ENCODE results near the gene HLA-E. TPM values are rescaled to one million over a fixed set of nuclear protein-coding genes. Genes with fewer than 3 reads are reported as not detected.
"Not testable (repeated sequence)": the region's sequence is repeated elsewhere in the genome, so short reads cannot be mapped to it uniquely, and the experiment has no call there.

HLA-E gene
- total RNA-seq, 1 donor from 2014 or later, result 1,079 TPM

DNA sequence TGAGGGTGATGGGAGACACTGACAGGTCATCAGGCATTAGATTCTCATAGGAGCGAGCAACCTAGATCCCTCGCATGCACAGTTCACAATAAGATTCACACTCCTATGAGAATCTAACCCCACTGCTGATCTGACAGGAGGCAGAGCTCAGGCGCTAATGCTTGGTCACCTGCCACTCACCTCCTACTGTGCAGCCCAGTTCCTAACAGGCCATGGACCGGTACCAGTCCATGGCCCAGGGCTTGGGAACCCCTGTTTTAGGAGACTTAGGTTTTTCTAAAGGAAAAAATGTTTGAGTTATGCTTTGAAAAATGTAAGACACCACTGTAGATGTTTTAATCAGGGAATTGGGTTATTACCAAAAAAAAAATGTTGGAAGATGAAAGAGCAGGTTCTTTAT is 6.7 kb downstream of the HLA-E start:
- Histone ChIP-seq H3K27me3 (ENCODE audit: low read depth) (no peaks in the 10 kb centered on the region), H3K9me3 (no peaks in the 10 kb centered on the region), H3K27ac (peak overlapping the region; percentile 50), H3K4me1 (peaks cover 73% of the 10 kb centered on the region), H3K4me3 (no peak overlapping the region), H3K36me3 (peaks cover 34% of the 10 kb centered on the region)
- intact Hi-C loops (cut with DNase I), result no loop called here
- DNase-seq (no peak), ATAC-seq (no peak)
- TF ChIP-seq, protein P1, sequence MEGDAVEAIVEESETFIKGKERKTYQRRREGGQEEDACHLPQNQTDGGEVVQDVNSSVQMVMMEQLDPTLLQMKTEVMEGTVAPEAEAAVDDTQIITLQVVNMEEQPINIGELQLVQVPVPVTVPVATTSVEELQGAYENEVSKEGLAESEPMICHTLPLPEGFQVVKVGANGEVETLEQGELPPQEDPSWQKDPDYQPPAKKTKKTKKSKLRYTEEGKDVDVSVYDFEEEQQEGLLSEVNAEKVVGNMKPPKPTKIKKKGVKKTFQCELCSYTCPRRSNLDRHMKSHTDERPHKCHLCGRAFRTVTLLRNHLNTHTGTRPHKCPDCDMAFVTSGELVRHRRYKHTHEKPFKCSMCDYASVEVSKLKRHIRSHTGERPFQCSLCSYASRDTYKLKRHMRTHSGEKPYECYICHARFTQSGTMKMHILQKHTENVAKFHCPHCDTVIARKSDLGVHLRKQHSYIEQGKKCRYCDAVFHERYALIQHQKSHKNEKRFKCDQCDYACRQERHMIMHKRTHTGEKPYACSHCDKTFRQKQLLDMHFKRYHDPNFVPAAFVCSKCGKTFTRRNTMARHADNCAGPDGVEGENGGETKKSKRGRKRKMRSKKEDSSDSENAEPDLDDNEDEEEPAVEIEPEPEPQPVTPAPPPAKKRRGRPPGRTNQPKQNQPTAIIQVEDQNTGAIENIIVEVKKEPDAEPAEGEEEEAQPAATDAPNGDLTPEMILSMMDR (IDR thresholded peaks at IDR 0.05), result no peak

DNA sequence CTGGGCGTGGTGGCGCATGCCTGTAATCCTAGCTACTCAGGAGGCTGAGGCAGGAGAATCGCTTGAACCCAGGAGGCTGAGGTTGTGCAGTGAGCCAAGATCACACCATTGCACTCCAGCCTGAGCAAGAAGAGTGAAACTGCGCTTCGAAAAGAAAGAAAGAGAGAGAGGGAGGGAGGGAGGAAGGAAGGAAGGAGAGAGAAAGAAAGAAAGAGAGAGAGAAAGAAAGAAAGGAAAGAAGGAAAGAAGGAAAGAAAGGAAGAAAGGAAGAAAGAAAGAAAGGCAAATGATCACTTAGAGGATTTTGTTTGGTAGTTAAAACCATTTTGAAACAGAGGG is 7.9 kb downstream of the HLA-E start:
- intact Hi-C loops (cut with DNase I); ATAC-seq; H3K27me3 ChIP-seq (ENCODE audit: low read depth); H3K4me3 ChIP-seq; DNase-seq; H3K9me3 ChIP-seq: not testable (repeated sequence)
- Histone ChIP-seq H3K4me1 (peaks cover 60% of the 10 kb centered on the region), H3K36me3 (peaks cover 21% of the 10 kb centered on the region), H3K27ac (peak overlapping the region; percentile 50)

DNA sequence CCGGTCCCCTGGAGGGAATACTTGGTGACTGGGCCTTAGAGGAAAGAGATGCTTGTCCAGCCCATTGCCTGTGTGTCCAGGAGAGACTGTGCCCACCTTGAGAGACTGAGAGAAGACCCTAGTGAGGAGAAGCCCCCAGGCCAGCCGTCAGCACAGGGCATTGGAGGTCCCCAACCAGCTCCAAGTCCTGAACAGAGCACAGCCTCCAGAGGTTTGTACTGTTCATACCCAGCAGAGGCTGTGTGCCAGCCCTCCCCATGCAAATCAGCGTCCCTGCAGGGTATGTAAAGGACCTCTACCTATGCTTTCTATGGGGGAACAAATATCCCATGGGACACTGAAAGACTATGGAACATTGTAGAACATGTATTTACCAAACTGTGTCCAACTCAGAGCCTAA is 8.4 kb downstream of the HLA-E start:
- peaks cover 17% of the 10 kb centered on the region for H3K36me3 ChIP-seq
- intact Hi-C loops (cut with DNase I), result no loop called here
- no peaks in the 10 kb centered on the region for H3K27me3 ChIP-seq (ENCODE audit: low read depth)
- no peaks in the 10 kb centered on the region for H3K9me3 ChIP-seq
- no peak overlapping the region for H3K4me3 ChIP-seq
- TF ChIP-seq, protein P1 (IDR thresholded peaks at IDR 0.05), result no peak
- H3K4me1 ChIP-seq, result peaks cover 56% of the 10 kb centered on the region
- ATAC-seq (no peak), DNase-seq (no peak)
- peak overlapping the region; percentile 50 for H3K27ac ChIP-seq

DNA sequence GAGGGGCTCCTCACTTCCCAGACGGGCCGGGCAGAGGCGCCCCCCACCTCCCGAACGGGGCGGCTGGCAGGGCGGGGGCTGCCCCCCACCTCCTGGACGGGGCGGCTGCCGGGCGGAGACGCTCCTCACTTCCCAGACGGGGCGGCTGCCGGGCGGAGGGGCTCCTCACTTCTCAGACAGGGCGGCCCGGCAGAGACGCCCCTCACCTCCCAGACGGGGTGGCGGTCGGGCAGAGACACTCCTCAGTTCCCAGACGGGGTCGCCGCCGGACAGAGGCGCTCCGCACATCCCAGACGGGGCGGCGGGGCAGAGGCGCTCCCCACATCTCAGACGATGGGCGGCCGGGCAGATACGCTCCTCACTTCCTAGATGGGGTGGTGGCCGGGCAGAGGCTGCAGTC is 9.4 kb downstream of the HLA-E start:
- peaks cover 46% of the 10 kb centered on the region for H3K4me1 ChIP-seq
- H3K9me3 ChIP-seq; H3K4me3 ChIP-seq; H3K27me3 ChIP-seq (ENCODE audit: low read depth); H3K27ac ChIP-seq; H3K36me3 ChIP-seq; DNase-seq; intact Hi-C loops (cut with DNase I); ATAC-seq: not testable (repeated sequence)

DNA sequence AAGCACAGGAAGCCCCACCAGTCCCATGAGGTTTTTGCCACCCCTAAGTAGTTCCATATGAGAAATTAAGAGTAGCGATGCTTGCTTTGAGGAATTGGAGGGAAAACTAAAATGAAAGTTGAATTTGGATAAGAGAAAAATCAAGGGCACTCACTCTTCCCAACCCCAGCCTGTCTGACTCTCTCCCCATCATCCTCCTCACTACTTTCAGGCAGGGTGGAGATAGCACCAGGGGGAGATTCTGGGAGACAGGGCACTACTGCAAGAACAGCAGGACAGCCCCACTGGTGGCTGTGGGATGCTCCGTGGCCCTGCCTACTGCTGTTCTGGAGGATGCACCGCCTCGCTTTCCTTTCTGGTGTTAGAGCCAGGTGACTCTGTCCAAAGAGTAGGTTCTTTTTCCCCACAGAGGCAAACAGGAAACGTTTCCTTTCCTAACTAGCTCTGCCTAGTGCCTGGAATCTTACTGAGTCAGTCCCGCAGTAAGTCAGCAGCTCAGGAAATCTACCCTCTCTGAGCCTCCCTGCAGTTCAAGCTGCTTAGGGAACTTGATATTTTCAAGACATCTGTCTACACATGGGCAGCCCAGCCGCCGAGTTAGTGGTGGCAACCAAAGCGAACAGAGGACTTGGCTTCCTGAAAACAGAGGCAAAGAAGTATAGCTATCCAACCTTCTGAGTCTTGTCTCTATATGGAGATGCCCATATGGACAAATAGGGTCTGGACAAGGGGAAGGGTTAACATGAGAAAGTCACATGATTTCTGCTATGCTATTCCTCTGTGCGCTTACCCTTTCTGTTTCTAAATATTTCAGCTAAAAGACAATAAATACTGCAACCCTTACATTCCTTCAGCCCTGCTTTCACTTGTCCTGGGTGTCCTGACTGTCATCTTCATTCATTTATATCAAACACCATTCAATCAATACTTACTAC is 11.4 kb downstream of the HLA-E start:
- TF ChIP-seq, protein P1 (IDR thresholded peaks at IDR 0.05), result no peak
- Histone ChIP-seq H3K4me1 (peaks cover 30% of the 10 kb centered on the region), H3K27ac (peak overlapping the region; percentile 53), H3K9me3 (no peaks in the 10 kb centered on the region), H3K4me3 (no peak overlapping the region), H3K36me3 (no peaks in the 10 kb centered on the region), H3K27me3 (ENCODE audit: low read depth) (no peaks in the 10 kb centered on the region)
- intact Hi-C loops (cut with DNase I), result no loop called here
- ATAC-seq, result peak in 1 of 2 donors; percentile 31
- DNase-seq, result no peak

DNA sequence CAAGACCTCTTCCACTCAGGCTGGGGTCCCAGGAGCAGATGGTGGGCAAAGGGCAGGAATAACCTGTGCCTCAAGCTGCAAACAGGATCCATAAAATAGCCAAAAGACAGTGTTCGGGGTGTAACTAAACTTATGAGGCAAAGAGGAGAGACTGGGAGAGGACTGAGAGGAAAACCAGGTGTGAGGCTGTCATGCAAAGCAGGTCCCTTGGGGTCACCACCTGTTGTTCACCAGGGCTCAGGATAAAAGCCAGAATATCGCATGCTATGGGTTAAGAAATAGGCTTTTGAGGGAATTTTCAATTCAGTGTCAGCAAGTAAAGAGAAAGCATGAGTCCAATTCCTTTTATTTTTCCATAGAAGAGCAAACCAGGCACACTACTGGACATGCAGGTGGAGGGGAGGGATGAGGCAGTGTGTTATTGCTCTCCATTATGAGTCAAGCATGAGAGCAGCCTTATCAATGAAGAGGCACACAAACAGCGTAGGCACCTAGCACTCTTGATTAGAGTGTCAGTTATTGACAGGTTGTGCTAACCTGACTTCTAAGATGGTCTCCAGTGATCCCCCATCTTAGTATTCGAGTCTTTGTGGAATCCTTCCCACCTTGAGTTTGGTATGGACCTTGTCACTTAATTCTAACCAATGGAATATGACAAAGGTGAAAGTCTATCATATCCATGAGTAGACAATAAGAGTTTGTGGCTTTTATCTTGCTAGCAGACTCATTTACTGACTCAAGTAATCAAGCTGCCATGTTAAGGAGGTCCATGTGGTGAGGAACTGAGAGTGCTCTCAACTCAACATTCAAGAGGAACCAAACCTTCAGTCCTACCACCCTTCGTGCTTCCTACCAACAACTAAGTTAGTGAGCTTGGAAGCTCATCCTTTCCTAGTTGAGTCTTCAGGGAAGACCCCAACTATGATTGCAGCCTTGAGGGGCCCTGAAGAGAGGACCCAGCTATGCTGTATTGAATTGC is 18.8 kb downstream of the HLA-E start:
- Histone ChIP-seq H3K4me1 (peaks cover 26% of the 10 kb centered on the region), H3K4me3 (no peak overlapping the region), H3K27me3 (ENCODE audit: low read depth) (no peaks in the 10 kb centered on the region), H3K36me3 (no peaks in the 10 kb centered on the region), H3K9me3 (no peaks in the 10 kb centered on the region), H3K27ac (peak overlapping the region; percentile 70)
- TF ChIP-seq, protein P1 (IDR thresholded peaks at IDR 0.05), result no peak
- peak in 1 of 2 donors; percentile 47 for ATAC-seq
- DNase-seq, result no peak
- intact Hi-C loops (cut with DNase I), result no loop called here
